ENCODE results near the gene SLC24A1.

The SLC24A1 gene

DNA sequence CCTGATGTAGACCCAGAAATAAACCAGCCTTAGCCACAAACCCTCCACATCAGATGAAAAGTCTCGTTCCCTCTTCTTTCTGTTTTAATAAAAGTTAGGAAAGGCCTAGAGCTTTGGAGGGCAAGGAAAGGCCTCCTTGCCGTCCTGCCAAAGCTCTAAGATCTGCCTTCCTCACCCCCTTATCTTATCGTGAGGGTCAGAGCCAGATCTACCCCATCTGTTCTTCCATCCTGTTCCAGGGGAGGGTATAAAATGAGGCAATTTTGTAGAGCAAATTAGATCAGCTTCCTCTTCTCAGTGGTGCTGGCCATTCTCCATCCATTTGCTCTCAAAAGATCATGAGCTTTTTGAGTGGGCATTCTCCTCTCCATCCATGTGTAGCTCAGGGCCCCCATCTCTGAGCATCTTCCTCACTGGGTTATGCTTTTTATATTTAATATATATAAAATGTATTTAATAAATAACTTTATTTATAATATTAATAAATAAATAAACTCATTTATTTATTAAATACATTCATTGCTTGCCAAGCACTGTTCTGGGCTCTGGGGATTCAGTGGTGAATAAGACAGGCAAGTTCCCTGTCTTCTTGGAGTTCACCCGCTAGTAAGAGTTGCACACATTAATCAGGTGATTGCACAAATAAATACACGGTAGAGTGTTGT, 2.0 kb upstream of the SLC24A1 start:
- DNase-seq = no peak

DNA sequence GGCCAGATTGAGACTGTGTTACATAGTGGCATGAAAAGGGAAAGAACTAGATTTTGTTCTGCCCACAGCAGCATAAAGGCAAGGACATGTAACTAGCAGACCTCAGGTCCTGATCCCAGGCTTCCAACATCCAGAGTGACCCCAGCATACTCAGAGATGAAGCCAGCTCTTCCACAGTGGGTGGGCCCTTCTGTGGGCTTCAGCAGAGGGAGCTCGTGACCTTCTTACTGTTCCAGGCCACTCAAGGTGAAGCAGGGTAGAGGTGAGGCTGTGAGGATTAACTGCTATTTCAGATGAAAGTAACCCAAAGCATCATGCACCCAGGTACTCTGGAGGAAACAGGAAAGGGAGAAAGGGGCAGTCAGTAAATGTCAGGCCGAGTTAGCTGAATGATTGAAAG, 905 bp upstream of the SLC24A1 start:
- no peak for DNase-seq

DNA sequence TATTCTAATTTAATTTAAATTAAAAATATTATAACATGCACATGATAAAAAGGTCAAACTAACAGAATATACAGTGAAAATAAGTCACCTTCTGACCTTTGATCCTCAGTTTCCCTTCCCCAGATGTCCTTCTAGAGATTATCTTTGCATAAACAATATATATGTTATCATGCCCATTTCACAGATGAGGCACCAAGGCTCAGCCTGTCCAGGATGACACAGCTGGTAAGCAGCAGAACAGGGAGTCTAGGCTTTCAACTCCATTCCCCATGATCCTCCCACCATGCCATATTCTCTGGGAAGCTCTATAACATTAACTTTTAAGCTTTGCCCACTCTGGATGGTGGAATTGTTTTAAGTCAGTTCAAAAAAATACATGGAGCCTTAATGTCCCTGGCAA, 1.4 kb downstream of the SLC24A1 start:
- no peak for DNase-seq

GRCh38 chr15:65626856-65627255, 5.1 kb downstream of the SLC24A1 start:
- no peak for DNase-seq

- DNase-seq = no peak
Observed at GRCh38 chr15:65629548-65629947, 7.8 kb downstream of the SLC24A1 start.

DNA sequence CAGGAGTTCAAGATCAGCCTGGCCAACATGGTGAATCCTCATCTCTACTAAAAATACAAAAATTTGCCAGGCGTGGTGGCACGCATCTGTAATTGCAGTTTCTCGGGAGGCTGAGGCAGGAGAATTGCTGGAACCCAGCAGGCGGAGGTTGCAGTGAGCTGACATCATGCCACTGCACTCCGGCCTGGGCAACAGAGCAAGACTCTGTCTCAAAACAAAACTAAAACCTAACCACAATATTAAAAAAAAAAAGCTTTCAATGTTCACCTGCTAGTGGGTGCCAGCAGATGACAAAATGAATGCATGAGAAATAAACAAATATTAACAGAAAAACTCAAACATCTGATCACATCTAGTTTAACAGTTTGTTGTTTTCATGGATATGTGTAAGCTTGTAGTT, 9.0 kb downstream of the SLC24A1 start:
- no peak for DNase-seq

- DNase-seq = no peak
Observed at GRCh38 chr15:65631503-65631902, 9.8 kb downstream of the SLC24A1 start.

GRCh38 chr15:65632780-65633375, 11.1 kb downstream of the SLC24A1 start:
- no peak for DNase-seq

- DNase-seq = no peak
Observed at GRCh38 chr15:65633752-65634151, 12.0 kb downstream of the SLC24A1 start.

DNA sequence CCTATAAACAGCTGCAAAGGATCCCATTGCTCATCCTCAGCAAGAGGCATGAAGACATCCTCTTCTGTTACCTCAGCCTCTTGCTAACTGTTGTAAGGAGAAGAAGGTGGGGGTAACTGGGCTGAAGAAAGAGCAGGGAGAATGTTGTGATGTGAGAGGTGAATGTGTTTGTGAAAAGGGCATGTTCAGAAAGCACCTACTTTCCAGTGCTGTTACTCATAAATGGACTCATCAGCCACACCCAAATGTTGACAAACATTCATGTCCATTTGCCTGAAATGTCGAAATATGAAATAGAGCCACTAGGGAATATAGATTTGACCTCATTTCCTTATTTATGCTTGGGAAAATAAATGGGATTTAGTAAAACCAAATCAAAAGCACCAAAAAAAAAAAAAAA, 12.6 kb downstream of the SLC24A1 start:
- DNase-seq = no peak

GRCh38 chr15:65638109-65638508, 16.4 kb downstream of the SLC24A1 start:
- no peak for DNase-seq

DNA sequence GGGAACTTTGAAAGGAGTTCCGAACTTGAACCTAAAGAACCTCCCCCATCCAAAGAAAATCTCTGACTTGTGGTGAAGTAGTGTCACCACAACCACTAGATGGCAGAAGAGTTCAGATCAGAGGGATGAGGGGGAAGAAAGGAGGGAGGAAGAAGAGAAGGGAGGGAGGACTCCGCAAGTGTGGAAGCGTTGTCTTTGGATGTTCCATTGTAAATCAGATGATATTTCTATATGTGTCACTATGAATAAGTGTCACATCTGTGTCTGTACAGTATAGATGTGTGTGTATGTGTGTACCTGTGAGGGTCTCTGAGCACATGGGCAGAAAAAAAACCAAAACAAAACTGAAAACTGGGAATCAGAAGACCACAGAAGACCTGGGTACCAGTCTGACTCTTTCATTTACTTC, 16.9 kb downstream of the SLC24A1 start:
- peak; percentile 58 for DNase-seq

GRCh38 chr15:65639509-65639908, 17.8 kb downstream of the SLC24A1 start:
- no peak for DNase-seq

DNA sequence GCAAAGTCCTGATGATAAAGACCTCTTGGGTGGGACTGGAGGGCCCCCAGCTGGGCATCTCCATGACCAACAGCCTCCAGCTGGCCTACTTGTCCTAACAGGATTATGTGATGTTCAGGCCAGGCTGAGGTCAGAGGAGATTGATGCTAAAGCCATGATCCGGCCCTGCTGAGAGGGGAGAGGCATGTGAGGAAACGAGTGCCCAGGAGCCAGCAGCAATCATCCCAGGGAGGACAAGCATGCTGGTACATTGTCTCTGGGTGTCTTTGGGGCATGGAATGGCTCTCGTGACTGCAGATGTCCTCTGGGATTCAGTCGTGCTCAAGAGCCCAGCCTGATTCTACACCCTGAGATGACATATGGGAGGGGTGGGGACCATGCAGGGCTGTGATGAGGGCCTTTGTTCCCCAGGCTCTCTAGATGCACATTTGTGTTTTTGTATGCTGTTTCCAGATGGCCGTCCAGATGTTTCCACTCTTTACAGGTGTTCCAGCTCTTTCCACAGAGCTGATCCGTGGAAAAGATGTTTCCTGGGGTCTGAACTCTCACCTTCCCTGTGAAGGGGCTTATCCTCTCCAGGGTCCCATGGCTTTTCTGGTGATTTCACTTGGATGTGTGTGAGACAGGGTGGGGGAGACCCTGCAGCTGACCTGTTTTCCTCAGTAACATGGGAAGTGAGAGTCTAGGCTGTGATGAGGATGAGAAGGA, 20.2 kb downstream of the SLC24A1 start:
- DNase-seq = no peak

DNA sequence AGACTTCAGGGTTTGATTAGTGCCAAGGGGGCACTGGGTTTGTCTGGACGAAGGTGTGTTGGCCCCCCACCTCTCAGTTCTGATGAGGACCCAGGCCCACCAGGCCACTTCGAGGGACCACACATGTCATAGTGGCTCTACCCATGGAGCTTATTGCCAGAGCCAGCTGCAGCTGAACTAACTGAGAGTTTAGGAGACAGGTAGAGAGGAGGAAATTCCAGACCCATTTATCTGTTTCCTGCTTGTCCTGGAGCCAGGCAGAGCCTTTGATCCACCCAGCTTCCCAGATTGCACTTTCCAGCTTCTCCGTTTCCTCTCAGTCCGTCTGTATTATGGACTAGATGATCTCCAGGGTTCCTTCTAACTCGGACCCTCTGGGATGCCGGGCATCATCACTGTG, 20.9 kb downstream of the SLC24A1 start:
- DNase-seq = no peak

GRCh38 chr15:65644282-65644681, 22.5 kb downstream of the SLC24A1 start:
- DNase-seq = no peak

DNA sequence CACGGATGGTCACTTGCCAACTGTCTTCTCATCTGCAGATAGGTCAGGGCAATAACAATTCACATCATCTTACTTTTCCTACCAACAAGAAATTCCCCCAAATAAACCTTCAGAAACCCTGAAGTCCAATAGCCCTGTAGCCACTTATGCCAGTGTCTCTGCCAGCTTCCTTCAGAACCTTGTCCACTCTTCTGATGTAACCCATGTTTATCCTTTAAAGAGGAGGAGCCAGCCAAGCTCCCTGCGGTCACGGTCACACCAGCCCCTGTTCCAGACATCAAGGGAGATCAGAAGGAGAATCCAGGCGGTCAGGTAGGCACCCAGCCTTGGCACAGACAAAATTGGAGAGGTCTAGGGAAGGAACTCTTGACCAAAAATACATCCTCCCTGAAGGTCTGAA, 23.7 kb downstream of the SLC24A1 start:
- no peak for DNase-seq

DNA sequence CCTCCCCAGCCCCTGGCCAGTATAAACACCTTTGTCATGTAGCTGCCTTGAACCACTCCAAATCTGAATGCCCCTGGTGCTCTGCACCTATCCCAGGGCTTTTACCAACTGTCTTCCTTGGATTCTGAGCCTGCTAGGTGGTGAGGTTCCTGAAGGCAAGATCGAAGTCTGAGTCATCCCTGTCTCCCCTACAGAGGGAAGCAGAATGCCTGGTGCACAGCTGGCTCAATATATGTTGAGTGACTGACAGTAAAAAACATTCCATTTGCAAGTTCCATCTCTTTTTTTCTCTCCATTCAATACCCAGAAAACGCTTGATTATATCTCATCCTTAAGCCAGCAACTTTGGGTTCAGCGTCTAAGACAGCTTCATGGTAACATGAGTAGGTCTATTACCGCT, 24.7 kb downstream of the SLC24A1 start:
- no peak for DNase-seq

DNA sequence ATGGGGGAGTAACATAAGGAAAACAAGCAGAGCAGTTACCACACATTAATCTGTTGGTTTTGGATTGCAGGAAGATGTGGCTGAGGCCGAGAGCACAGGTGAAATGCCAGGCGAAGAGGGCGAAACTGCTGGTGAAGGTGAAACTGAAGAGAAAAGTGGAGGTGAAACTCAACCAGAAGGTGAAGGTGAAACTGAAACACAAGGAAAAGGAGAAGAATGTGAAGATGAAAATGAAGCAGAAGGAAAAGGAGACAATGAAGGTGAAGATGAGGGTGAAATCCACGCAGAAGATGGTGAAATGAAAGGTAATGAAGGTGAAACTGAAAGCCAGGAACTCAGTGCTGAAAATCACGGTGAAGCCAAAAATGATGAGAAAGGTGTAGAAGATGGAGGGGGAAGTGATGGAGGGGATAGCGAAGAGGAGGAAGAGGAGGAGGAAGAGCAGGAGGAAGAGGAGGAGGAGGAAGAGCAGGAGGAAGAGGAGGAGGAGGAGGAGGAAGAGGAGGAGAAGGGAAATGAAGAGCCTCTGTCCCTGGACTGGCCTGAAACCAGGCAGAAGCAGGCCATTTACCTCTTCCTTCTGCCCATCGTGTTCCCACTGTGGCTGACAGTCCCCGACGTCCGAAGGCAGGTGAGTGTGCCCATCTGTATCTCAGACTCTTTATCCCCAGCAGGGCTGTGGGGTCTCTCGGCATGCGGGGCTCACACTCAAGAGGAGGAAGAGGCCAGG, 28.7 kb downstream of the SLC24A1 start:
- no peak for DNase-seq

- no peak for DNase-seq
Observed at GRCh38 chr15:65651042-65651322, 29.2 kb downstream of the SLC24A1 start.

DNA sequence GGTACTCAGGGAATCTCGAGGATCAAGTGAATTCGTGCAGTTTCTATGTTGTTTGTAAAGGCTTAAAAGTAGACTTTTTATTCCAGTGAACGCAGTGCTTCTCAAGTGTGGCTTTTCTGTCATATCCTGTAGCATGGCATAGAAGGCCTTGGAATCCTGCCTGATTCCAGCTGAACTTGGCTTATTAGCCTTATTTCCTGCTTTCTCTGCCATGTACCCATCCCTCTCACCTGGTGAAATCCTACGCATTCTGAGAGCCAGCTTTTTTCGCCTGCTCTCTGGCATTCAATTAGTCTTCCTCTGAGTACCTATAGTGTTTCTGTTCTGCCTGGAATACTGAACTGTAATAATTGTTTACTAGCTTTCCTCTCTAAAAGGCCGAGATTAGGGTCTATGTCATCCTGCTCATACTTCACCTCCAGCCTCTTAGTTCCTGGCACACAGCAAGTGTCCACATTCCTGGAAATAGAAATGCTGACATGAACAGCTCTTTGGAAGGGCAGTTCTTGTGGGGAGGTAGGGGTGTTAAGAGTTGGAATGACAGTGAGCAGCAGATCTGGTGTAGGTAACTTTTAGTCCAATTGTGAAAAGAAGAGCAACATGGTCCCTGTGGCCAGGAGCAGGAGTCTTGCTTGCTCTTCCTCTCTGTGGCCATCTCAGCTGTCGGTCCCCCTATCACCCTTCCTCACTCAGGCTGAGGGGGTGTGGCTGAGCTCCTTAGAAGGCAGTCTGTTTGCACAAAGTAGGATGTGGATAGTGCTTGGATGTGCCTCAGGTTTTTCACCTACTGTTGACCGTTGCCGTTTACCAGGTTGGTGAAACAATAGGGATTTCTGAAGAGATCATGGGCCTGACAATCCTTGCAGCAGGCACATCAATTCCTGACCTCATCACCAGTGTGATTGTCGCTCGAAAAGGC, 30.4 kb downstream of the SLC24A1 start:
- DNase-seq = no peak

DNA sequence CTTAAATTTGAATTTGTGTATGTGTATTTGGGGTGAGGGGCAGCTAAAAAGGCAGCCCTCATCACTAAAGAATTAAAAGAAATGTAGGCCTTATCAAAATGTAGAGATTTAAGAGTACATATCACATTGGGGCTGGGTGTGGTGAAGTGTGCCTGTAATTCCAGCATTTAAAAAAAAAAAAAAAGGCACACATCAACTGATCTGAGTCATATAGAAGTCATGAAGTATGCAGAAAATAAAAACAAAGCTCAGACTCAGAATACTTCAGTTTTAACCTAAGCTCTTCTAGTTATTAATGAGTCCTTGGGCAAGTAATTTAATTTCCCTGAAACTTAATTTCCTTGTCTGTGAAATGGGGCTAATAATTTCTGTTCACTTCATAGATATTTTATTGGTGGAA, 31.6 kb downstream of the SLC24A1 start:
- DNase-seq = no peak
